Activated CD4-positive, alpha-beta T cell treated with anti-CD3 and anti-CD28 coated beads for 36 hours (primary cell): Measurements from ENCODE around the gene EXOC6. TPM values are rescaled to one million over a fixed set of nuclear protein-coding genes. Genes with fewer than 3 reads are reported as not detected.

Experiments
- ATAC-seq: fragments of 200-7000 bp; cut with Tn5 transposase; one replicate; pipeline ENCODE4 v1.10.0; 2021; ENCODE audit warnings: mild to moderate bottlenecking, moderate library complexity
- CTCF ChIA-PET: fragments of 350-600 bp; sonication (Branson Sonifier 250); formaldehyde crosslinking; loops from one replicate; lab custom pipeline; 2021; ENCODE audit warnings: antibody characterized with exemption; lab: Charles Lee
- POLR2A ChIA-PET: fragments of 350-600 bp; sonication (Branson Sonifier 250); formaldehyde crosslinking; loops from one replicate; lab custom pipeline; 2021; ENCODE audit warnings: antibody characterized with exemption, inconsistent platforms; lab: Charles Lee
- DNase-seq: peaks from one replicate; pipeline ENCODE4 v3.0.0-alpha.2; 2020
- H3K27ac Mint-ChIP-seq: one replicate; pipeline ENCODE4 v1.8.0; 2021; ENCODE audit warnings: mixed read lengths
- H3K27me3 Mint-ChIP-seq: one replicate; pipeline ENCODE4 v1.8.0; 2021; ENCODE audit warnings: mixed read lengths
- H3K36me3 Mint-ChIP-seq: one replicate; pipeline ENCODE4 v1.8.0; 2021; ENCODE audit warnings: low read depth, mixed read lengths
- H3K4me1 Mint-ChIP-seq: one replicate; pipeline ENCODE4 v1.8.0; 2021; ENCODE audit warnings: mixed read lengths
- H3K4me3 Mint-ChIP-seq: one replicate; pipeline ENCODE4 v1.8.0; 2021; ENCODE audit warnings: mild to moderate bottlenecking, moderate library complexity, mixed read lengths
- H3K9me3 Mint-ChIP-seq: one replicate; pipeline ENCODE4 v1.8.0; 2021; ENCODE audit warnings: low read depth, mixed read lengths
- intact Hi-C, 2 experiments: fragments of 100-400 bp; cut with DNase I in 1 of 2; cut with micrococcal nuclease in 1 of 2; formaldehyde crosslinking; loops; one replicate each; pipeline versions ENCODE4 v1.14.2 to v1.15.1; 2022 to 2024; cut with DNase I, micrococcal nuclease
- total RNA-seq, 2 experiments: library from RNA; stranded (reverse); gene quantifications; one replicate each; pipeline ENCODE4 v1.2.3, GENCODE V29; 2021

The EXOC6 gene
- total RNA-seq, 2 experiments from 2014 or later, result 9.7 to 12.1 TPM

DNA sequence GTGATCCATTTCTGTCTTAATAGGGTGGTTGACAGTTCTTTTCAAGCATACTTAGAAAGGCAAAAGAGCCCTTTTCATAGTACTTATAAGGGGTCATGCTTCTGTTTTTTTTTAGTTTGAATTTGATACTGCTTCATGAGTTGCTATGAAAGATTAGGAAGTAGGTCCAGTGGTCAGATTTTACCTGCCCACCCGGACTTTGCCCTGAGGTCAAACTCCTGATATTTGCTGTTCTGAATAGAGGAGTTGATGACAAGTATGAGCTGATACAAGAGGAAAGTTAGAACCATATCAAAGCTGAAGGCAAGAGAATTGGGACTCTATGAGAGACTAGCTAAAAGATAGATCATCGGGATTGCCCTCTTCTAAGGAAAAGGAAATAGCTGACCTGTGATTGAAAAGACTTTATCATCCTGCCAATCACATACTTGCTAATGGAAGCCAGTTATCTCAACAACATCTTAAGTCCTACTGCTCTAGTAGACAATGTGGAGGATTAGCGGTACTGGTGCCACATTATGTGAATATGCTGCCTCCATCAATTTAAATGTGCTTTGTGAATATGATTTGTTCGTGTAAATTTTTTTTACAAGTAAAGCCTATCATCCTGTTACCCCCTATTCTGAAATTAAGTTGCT, 174.8 kb downstream of the EXOC6 start:
- no peak for ATAC-seq
- no peak for DNase-seq
- no peaks in the 10 kb centered on the region for H3K4me1 Mint-ChIP-seq
- ChIA-PET POLR2A (no interaction called here), CTCF (interaction anchor here (0.6 kb wide), 1 partner anchor 14 kb away, joined by 3 read pairs; no protein-coding TSS in a partner anchor)
- no peaks in the 10 kb centered on the region for H3K9me3 Mint-ChIP-seq
- H3K27ac Mint-ChIP-seq, result no peak overlapping the region
- peaks cover 8% of the 10 kb centered on the region for H3K36me3 Mint-ChIP-seq
- H3K4me3 Mint-ChIP-seq, result no peak overlapping the region
- H3K27me3 Mint-ChIP-seq, result no peaks in the 10 kb centered on the region
- intact Hi-C loops, result no loop called here

DNA sequence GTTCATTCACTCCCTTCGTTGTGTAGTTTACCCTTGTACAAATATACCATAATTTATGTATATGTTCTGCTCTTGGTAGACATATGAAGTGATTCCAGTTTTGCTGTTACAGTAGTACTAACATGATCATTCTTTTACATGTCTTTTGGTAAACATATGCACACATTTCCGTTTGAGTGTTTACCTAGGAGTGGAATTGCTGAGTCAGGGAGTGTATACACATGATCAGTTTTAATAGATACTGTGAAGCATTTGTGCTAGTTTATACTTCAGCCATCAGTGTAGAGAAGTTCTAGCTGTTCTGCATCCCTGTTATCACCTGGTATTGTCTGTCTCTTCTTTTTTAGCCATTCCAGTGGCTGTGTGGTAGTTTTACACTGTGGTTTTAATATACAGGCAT, 177.8 kb downstream of the EXOC6 start:
- H3K27ac Mint-ChIP-seq, result no peak overlapping the region
- no peaks in the 10 kb centered on the region for H3K9me3 Mint-ChIP-seq
- ChIA-PET CTCF (no interaction called here), POLR2A (no interaction called here)
- no peaks in the 10 kb centered on the region for H3K27me3 Mint-ChIP-seq
- intact Hi-C loops, result no loop called here
- DNase-seq, result no peak
- no peak overlapping the region for H3K4me3 Mint-ChIP-seq
- H3K4me1 Mint-ChIP-seq, result no peaks in the 10 kb centered on the region
- H3K36me3 Mint-ChIP-seq, result peaks cover 8% of the 10 kb centered on the region
- ATAC-seq, result no peak

DNA sequence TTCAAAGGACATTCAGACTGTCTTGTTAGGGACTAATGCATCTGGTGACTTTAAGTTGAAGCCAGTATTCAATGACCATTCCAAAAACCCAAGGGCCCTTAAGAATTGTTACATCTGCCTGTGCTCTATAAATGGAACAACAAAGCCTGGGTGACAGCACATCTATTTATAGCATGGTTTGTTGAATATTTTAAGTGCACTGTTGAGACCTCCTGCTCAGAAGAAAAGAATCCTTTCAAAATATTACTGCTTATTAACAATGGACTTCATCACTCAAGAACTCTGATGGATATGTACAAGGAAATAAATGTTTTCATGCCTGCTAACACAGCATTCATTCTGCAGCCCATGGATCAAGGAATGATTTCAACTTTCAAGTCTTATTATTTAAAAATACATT, 179.2 kb downstream of the EXOC6 start:
- ChIA-PET CTCF (no interaction called here), POLR2A (no interaction called here)
- H3K27ac Mint-ChIP-seq, result no peak overlapping the region
- intact Hi-C loops, result no loop called here
- DNase-seq (no peak), ATAC-seq (no peak)
- no peaks in the 10 kb centered on the region for H3K27me3 Mint-ChIP-seq
- H3K9me3 Mint-ChIP-seq, result no peaks in the 10 kb centered on the region
- H3K36me3 Mint-ChIP-seq, result peaks cover 8% of the 10 kb centered on the region
- no peak overlapping the region for H3K4me3 Mint-ChIP-seq
- H3K4me1 Mint-ChIP-seq, result no peaks in the 10 kb centered on the region

DNA sequence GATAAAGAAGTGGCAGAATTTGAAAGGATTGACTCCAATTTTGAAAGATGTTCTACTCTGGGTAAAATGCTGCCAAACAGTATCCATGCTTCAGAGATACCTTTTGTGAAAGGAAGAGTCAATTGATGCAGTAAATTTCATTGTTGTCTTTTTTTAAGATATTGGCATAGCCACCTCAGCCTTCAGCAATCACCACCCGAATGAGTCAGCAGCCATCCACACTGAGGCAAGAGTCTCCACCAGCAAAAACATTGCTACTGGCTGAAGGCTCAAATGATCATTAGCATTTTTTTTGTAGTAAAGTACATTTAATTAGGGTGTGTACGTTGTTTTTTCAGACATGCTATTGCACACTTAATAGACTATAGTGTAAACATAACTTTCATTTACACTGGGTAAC, 180.6 kb downstream of the EXOC6 start:
- Mint-ChIP-seq H3K4me3 (no peak overlapping the region), H3K27me3 (no peaks in the 10 kb centered on the region), H3K4me1 (no peaks in the 10 kb centered on the region), H3K36me3 (peaks cover 8% of the 10 kb centered on the region), H3K9me3 (no peaks in the 10 kb centered on the region), H3K27ac (no peak overlapping the region)
- intact Hi-C loops, result no loop called here
- ChIA-PET CTCF (no interaction called here), POLR2A (no interaction called here)
- ATAC-seq, result no peak
- no peak for DNase-seq

DNA sequence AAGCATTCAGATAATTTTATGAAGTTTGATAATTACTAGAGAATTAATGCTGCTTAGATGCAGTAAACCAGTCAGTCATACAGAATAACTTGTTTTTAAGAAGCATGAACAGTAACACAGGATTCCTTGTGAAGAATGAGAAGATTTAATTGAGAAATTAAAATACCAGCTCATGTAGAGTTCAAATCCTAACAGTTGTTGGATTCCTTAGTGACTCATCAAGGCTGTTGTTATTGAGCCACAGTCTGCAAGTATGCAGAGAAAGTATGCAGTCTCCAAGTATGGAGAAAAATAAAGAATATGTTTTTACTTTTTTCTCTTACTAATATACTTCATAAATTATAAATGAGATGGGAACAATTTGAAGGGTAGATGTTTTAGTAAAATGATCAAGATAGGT, 182.1 kb downstream of the EXOC6 start:
- DNase-seq, result no peak
- Mint-ChIP-seq H3K4me3 (no peak overlapping the region), H3K36me3 (peaks cover 8% of the 10 kb centered on the region), H3K4me1 (no peaks in the 10 kb centered on the region), H3K27ac (no peak overlapping the region), H3K27me3 (no peaks in the 10 kb centered on the region), H3K9me3 (no peaks in the 10 kb centered on the region)
- POLR2A ChIA-PET, result no interaction called here
- intact Hi-C loops, result no loop called here
- CTCF ChIA-PET, result interaction anchor here (1.2 kb wide), 1 partner anchor 65 kb away, joined by 4 read pairs; no protein-coding TSS in a partner anchor
- ATAC-seq, result no peak

DNA sequence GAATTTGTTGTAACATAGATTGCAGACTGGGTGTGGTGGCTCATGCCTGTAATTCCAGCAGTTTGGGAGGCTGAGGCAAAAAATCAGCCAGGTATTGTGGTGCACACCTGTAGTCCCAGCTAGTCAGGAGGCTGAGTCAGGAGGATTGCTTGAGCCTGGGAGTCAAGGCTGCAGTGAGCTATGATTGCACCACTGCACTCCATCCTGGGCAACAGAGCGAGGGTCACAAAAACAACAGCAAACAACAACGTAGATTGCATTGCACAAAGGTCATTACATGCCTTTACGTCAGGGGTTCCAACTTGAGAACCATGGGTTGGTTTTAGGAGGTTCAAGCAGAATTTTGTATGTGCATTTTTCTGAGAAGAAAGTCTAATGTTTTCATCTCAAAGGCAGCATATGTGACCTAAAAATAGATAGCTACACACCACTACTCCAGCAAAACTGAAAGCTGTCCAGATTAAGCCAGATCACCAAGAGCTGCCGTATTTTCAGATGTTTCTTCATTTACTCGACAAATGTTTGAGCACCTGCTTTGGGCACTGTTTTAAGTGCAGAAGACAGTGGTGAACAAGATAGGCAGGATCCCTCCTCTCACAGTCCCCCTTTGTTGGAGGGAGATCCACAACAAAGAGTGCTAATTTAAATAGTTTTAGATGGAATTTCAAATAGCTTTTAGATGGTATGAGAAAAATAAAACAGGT, 183.9 kb downstream of the EXOC6 start:
- H3K27ac Mint-ChIP-seq, result no peak overlapping the region
- no peak for DNase-seq
- no peaks in the 10 kb centered on the region for H3K27me3 Mint-ChIP-seq
- no peaks in the 10 kb centered on the region for H3K9me3 Mint-ChIP-seq
- ATAC-seq, result no peak
- no peaks in the 10 kb centered on the region for H3K4me1 Mint-ChIP-seq
- peaks cover 3% of the 10 kb centered on the region for H3K36me3 Mint-ChIP-seq
- CTCF ChIA-PET, result interaction anchor here (0.7 kb wide), 1 partner anchor 165 kb away, joined by 4 read pairs; no protein-coding TSS in a partner anchor
- POLR2A ChIA-PET, result no interaction called here
- no peak overlapping the region for H3K4me3 Mint-ChIP-seq
- intact Hi-C loops, result no loop called here

DNA sequence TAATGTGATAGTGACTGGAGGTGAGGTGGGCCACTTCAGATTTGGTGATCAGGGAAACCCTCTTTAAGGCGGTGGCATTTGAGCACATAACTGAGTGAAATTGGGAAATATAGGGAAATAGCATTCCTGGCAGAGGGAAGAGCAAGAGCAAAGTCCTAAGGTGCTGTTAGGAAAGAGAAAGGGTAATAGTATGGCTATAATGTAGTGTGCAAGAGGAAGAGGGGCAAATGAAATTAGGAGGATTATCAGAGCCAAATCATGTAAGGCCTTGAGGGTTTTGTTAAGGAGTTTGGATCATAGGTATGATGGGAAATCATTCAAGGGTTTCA, 184.5 kb downstream of the EXOC6 start:
- Mint-ChIP-seq H3K27ac (no peak overlapping the region), H3K4me1 (no peaks in the 10 kb centered on the region), H3K36me3 (peaks cover 3% of the 10 kb centered on the region), H3K4me3 (no peak overlapping the region), H3K27me3 (no peaks in the 10 kb centered on the region), H3K9me3 (no peaks in the 10 kb centered on the region)
- no peak for DNase-seq
- intact Hi-C loops, result no loop called here
- ChIA-PET POLR2A (no interaction called here), CTCF (interaction anchor here (0.7 kb wide), 1 partner anchor 166 kb away, joined by 4 read pairs; no protein-coding TSS in a partner anchor)
- ATAC-seq, result no peak

DNA sequence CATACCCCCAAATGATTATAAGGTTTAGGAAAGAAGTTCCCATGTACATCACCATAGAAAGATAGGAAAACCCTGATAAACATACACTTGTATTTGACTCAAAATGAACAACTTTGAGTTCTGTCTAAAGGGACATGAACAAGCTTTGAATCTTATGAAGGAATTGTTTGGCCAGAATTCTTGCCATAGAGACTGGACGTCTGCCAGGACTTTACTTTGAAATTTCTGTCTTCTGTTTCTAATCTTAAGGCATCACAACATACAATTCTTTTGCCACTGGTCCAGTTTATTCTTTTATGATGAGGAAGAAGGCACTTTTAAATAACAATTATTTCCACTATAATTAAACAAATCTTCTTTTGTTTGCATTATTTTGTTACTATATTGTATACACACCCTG, 186.1 kb downstream of the EXOC6 start:
- ChIA-PET CTCF (interaction anchor here (0.8 kb wide), 1 partner anchor 23 kb away, joined by 3 read pairs; no protein-coding TSS in a partner anchor), POLR2A (no interaction called here)
- H3K4me1 Mint-ChIP-seq, result no peaks in the 10 kb centered on the region
- H3K36me3 Mint-ChIP-seq, result peaks cover 3% of the 10 kb centered on the region
- DNase-seq, result no peak
- intact Hi-C loops, result no loop called here
- no peak overlapping the region for H3K27ac Mint-ChIP-seq
- no peaks in the 10 kb centered on the region for H3K9me3 Mint-ChIP-seq
- no peak for ATAC-seq
- no peaks in the 10 kb centered on the region for H3K27me3 Mint-ChIP-seq
- H3K4me3 Mint-ChIP-seq, result no peak overlapping the region

DNA sequence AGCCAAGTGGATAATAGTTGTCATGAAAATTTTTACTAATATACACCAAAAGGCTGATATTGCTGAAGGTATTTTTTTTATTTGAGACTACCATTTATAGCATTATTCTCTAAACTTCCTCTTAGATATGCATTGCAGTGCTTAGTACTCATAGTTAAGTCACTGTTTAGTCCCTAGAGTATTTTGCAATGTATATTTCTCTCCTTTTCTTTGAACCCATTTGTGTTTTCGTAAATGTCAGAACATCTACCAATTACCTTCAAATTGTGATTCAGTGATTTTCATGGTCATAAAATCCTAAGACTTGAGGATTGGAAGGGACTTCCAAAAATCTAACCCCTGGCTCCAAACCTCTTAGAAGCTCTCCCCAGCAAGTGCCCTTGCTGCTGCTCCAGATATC, 190.8 kb downstream of the EXOC6 start:
- no peak overlapping the region for H3K4me3 Mint-ChIP-seq
- intact Hi-C loops, result loop anchor here in 1 of 2 experiments (2.0 kb wide), 1 partner anchor 74 kb away; no protein-coding TSS in a partner anchor
- H3K27me3 Mint-ChIP-seq, result no peaks in the 10 kb centered on the region
- ATAC-seq, result no peak
- ChIA-PET POLR2A (no interaction called here), CTCF (interaction anchor here (1.0 kb wide), 1 partner anchor 28 kb away, joined by 3 read pairs; no protein-coding TSS in a partner anchor)
- H3K27ac Mint-ChIP-seq, result no peak overlapping the region
- H3K9me3 Mint-ChIP-seq, result no peaks in the 10 kb centered on the region
- DNase-seq, result no peak
- H3K36me3 Mint-ChIP-seq, result peaks cover 5% of the 10 kb centered on the region
- H3K4me1 Mint-ChIP-seq, result no peaks in the 10 kb centered on the region

DNA sequence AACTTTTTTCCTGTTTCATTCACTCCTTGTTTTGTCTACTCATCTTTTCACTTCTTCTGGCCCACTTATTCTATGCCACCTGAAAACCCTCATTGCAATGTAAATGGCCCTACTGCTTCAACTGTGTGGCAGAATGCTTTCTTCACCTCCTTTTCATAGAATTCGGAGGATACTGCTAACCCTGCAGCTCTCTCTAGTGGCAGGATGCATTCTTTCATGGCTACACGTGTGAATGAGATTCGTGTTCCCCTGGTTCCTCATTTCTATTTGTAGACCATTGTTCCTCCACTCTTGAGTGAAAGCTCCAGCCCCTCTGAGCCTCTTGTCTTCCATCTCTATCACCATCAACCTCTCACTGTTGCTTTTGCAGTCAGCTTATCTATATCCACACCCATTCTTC, 191.4 kb downstream of the EXOC6 start:
- no peak for ATAC-seq
- peaks cover 5% of the 10 kb centered on the region for H3K36me3 Mint-ChIP-seq
- POLR2A ChIA-PET, result no interaction called here

DNA sequence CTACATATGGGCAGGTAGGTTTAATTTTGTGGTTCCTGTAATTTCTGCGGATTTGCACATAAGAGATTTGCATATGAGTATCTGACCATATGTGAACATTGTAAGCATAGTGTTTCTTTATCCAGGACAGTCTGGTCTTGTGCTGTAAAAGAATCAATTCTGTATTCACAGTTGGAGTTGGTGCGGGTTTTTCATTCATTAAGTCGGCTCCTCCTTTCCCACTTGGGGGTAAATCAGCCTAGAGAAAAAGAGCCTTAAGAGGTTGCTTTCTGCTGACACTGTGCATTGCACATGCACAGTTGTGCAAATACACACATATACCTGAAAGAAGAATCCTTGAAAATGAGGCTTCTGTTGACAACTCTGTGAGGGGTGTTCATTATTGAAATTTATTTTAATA, 206.2 kb downstream of the EXOC6 start:
- no peaks in the 10 kb centered on the region for H3K9me3 Mint-ChIP-seq
- ChIA-PET CTCF (interaction anchor here (1.5 to 3.0 kb wide), 3 partner anchors 8 to 23 kb away, joined by 3 to 12 read pairs (median 6); no protein-coding TSS in a partner anchor), POLR2A (no interaction called here)
- H3K27ac Mint-ChIP-seq, result no peak overlapping the region
- DNase-seq (no peak), ATAC-seq (no peak)
- peaks cover 10% of the 10 kb centered on the region for H3K36me3 Mint-ChIP-seq
- no peak overlapping the region for H3K4me3 Mint-ChIP-seq
- intact Hi-C loops, result no loop called here
- H3K4me1 Mint-ChIP-seq, result no peaks in the 10 kb centered on the region
- H3K27me3 Mint-ChIP-seq, result peaks cover 3% of the 10 kb centered on the region

More for the DNA sequence above, 191.4 kb downstream of the EXOC6 start:
- CTCF ChIA-PET, result interaction anchor here (1.0 kb wide), 1 partner anchor 29 kb away, joined by 3 read pairs; no protein-coding TSS in a partner anchor
- Mint-ChIP-seq H3K27me3 (no peaks in the 10 kb centered on the region), H3K4me3 (no peak overlapping the region), H3K4me1 (no peaks in the 10 kb centered on the region), H3K9me3 (no peaks in the 10 kb centered on the region), H3K27ac (no peak overlapping the region)
- intact Hi-C loops, result loop anchor here in 1 of 2 experiments (2.0 kb wide), 1 partner anchor 75 kb away; no protein-coding TSS in a partner anchor
- DNase-seq, result no peak

DNA sequence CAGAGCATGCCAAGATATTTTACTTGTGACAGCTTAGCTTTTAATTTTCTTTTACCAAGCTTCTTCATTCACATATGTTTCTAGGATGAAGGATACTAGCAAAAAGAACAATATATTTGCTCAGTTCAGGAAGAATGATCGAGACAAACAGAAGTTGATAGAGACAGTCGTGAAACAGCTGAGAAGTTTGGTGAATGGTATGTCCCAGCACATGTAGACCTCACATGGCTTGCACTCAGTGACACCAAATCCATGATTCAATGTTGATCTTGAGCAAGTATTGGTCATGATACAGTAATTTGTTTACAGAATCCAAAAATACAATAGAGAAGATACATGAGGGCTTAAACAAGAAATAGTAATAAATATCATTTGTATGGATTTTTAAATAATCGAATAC, 209.8 kb downstream of the EXOC6 start:
- Mint-ChIP-seq H3K27ac (no peak overlapping the region), H3K27me3 (peaks cover 19% of the 10 kb centered on the region), H3K36me3 (peaks cover 10% of the 10 kb centered on the region), H3K4me1 (peaks cover 15% of the 10 kb centered on the region), H3K9me3 (no peaks in the 10 kb centered on the region), H3K4me3 (no peak overlapping the region)
- CTCF ChIA-PET, result interaction anchor here (0.7 to 2.6 kb wide), 5 partner anchors 10 to 295 kb away, joined by 3 to 6 read pairs (median 4); no protein-coding TSS in a partner anchor
- DNase-seq (no peak), ATAC-seq (no peak)
- intact Hi-C loops, result no loop called here
- POLR2A ChIA-PET, result no interaction called here
